Measurements from ENCODE around the gene SINHCAF. TPM values are rescaled to one million over a fixed set of nuclear protein-coding genes. Genes with fewer than 3 reads are reported as not detected.

SINHCAF gene
- total and polyA plus RNA-seq, 9 of the 15 experiments (the other 6 are each of a cell fraction or from before 2014, with no cell fraction given) = 73.2 to 185 (median 110) TPM

- no peak for ATAC-seq
Observed at GRCh38 chr12:31249356-31249755, 76.6 kb downstream of the SINHCAF start.

More at GRCh38 chr12:31249356-31249755, 76.6 kb downstream of the SINHCAF start:
- DNase-seq (ENCODE audit: extremely low read depth in 1 of 4, low spot score in 3 of 4) (no peak), FAIRE-seq (no peak)
- H3K9ac ChIP-seq (ENCODE audit: insufficient read depth in 1 of 2, low read depth in 2 of 2, low read length in 2 of 2) = no peak overlapping the region
- ChIA-PET CTCF (ENCODE audit: low intra/inter-chr PET ratio) (no interaction called here), POLR2A (no interaction called here)
- peaks cover 0 to 5% of the 10 kb centered on the region in 2 experiments; a peak in 1 of 5 replicates for H3K4me1 ChIP-seq (replicated peaks in 1 of 2; ENCODE audit: control insufficient read depth in 2 of 2, insufficient read depth in 2 of 2, low read length in 2 of 2)
- no TSS peak for BruUV-seq (replicated peaks)
- no peak overlapping the region for H3K27ac ChIP-seq (ENCODE audit: extremely low read depth, low read depth, low read length)
- H2AFZ ChIP-seq (ENCODE audit: low read depth, low read length) = no peak overlapping the region
- no peaks in the 10 kb centered on the region for H3K36me3 ChIP-seq (ENCODE audit: control insufficient read depth, insufficient read depth, low read length)
- H3K9me1 ChIP-seq (ENCODE audit: control insufficient read depth, insufficient read depth, low read length) = no peaks in the 10 kb centered on the region
- H4K20me1 ChIP-seq (replicated peaks; ENCODE audit: control insufficient read depth, insufficient read depth, low read length) = no peaks in the 10 kb centered on the region
- H3K9me3 ChIP-seq (replicated peaks; ENCODE audit: control insufficient read depth, insufficient read depth, low read depth, low read length) = no peaks in the 10 kb centered on the region
- 0% methylated on average over 3 of the region's 3 CpGs for WGBS (ENCODE audit: insufficient coverage, low coverage, missing lambda C conversion rate)
- H3K79me2 ChIP-seq (ENCODE audit: control insufficient read depth, insufficient read depth, low read length) = no peaks in the 10 kb centered on the region
- peaks cover 17 to 18% of the 10 kb centered on the region in 2 experiments; a peak in 4 of 5 replicates for H3K27me3 ChIP-seq (ENCODE audit: control insufficient read depth in 2 of 2, insufficient read depth in 2 of 2, low read length in 2 of 2)
- no peak overlapping the region for H3K4me2 ChIP-seq (ENCODE audit: insufficient read depth, low read length)
- H3K4me3 ChIP-seq = no peak overlapping the region
- intact Hi-C loops (cut with micrococcal nuclease) = no loop called here
- in situ Hi-C loops (cut with MboI) = loop anchor here (5.0 to 25.0 kb wide), 2 partner anchors 383 to 1712 kb away; no protein-coding TSS in a partner anchor
- no peak for TF ChIP-seq ZNF212 (CRISPR knock-in tag; IDR thresholded peaks at IDR 0.05)
- TF ChIP-seq LCOR (CRISPR knock-in tag; IDR thresholded peaks at IDR 0.05) = no peak
- no peak for TF ChIP-seq MYC (IDR thresholded peaks at IDR 0.05; ENCODE audit: low read depth, low read length)
- no peak for TF ChIP-seq MYC (CRISPR knock-in tag; IDR thresholded peaks at IDR 0.05; ENCODE audit: borderline replicate concordance, low read depth)
- no peak for TF ChIP-seq KDM4B (IDR thresholded peaks at IDR 0.05; ENCODE audit: borderline replicate concordance in 2 of 2, low read depth in 1 of 2)
- TF ChIP-seq STAT5A (IDR thresholded peaks at IDR 0.05; ENCODE audit: borderline replicate concordance, low read length) = no peak
- no peak for TF ChIP-seq ZNF778 (CRISPR knock-in tag; IDR thresholded peaks at IDR 0.05)
- no peak for TF ChIP-seq ZBED1 (IDR thresholded peaks at IDR 0.05)
- no peak for TF ChIP-seq CHAMP1 (IDR thresholded peaks at IDR 0.05)
- TF ChIP-seq ZBTB2 (IDR thresholded peaks at IDR 0.05) = no peak
- TF ChIP-seq GABPA (tag; conservative IDR thresholded peaks at IDR 0.05; ENCODE audit: low read depth) = no peak
- TF ChIP-seq TGIF2 (CRISPR knock-in tag; IDR thresholded peaks at IDR 0.05) = no peak
- TF ChIP-seq BRF1 (IDR thresholded peaks at IDR 0.05; ENCODE audit: borderline replicate concordance, extremely low read depth, insufficient read length) = no peak
- TF ChIP-seq HMG20B (CRISPR knock-in tag; IDR thresholded peaks at IDR 0.05) = no peak
- TF ChIP-seq CHD2 (IDR thresholded peaks at IDR 0.05; ENCODE audit: low read depth, low read length) = no peak
- TF ChIP-seq ZNF3 (CRISPR knock-in tag; IDR thresholded peaks at IDR 0.05) = no peak
- TF ChIP-seq CCNT2 (IDR thresholded peaks at IDR 0.05; ENCODE audit: borderline replicate concordance, extremely low read depth, insufficient read length, low read depth, low read length) = no peak
- TF ChIP-seq C11orf30 (IDR thresholded peaks at IDR 0.05; ENCODE audit: low read depth) = no peak

All from K562 (cell line).